ENCODE measurements around the gene NEDD9.

The NEDD9 gene

GRCh38 chr6:11277275-11278206 is 45.1 kb upstream of the NEDD9 start:
- peaks cover 34% of the 10 kb centered on the region for H3K4me1 Mint-ChIP-seq
- no peaks in the 10 kb centered on the region for H3K9me3 Mint-ChIP-seq
- TF ChIP-seq, protein P1, sequence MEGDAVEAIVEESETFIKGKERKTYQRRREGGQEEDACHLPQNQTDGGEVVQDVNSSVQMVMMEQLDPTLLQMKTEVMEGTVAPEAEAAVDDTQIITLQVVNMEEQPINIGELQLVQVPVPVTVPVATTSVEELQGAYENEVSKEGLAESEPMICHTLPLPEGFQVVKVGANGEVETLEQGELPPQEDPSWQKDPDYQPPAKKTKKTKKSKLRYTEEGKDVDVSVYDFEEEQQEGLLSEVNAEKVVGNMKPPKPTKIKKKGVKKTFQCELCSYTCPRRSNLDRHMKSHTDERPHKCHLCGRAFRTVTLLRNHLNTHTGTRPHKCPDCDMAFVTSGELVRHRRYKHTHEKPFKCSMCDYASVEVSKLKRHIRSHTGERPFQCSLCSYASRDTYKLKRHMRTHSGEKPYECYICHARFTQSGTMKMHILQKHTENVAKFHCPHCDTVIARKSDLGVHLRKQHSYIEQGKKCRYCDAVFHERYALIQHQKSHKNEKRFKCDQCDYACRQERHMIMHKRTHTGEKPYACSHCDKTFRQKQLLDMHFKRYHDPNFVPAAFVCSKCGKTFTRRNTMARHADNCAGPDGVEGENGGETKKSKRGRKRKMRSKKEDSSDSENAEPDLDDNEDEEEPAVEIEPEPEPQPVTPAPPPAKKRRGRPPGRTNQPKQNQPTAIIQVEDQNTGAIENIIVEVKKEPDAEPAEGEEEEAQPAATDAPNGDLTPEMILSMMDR (IDR thresholded peaks at IDR 0.05; ENCODE audit: unreplicated experiment in 3 of 3), result no peak
- H3K27ac Mint-ChIP-seq, result peak overlapping the region; percentile 76 to 90 (median 83)
- H3K36me3 Mint-ChIP-seq (ENCODE audit: low read depth), result no peaks in the 10 kb centered on the region
- H3K4me3 Mint-ChIP-seq, result peak overlapping the region in 1 of 3 experiments; percentile 21
- no peaks in the 10 kb centered on the region for H3K27me3 Mint-ChIP-seq (ENCODE audit: low read depth)

DNA sequence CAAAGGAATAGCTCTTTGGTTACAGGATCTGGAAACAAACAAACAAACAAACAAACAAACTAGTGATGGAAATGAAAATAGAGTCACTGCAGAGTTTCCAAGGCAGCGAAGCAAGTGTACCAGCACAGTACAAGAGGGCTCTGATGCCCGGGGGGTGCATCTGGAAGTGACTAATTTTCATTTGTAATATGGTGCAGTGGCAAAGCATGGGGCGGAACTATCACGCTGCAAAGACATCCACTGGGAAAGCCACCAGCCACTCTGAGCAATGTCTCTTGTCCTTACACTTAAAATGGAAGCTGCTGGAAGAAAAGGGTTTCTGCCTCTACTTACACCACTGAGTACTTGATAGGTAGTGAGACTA is 44.4 kb upstream of the NEDD9 start:
- Mint-ChIP-seq H3K4me1 (peaks cover 40% of the 10 kb centered on the region), H3K36me3 (ENCODE audit: low read depth) (no peaks in the 10 kb centered on the region), H3K4me3 (no peak overlapping the region), H3K9me3 (no peaks in the 10 kb centered on the region), H3K27ac (peak overlapping the region; percentile 76 to 90 (median 83)), H3K27me3 (ENCODE audit: low read depth) (no peaks in the 10 kb centered on the region)
- TF ChIP-seq, protein P1 (IDR thresholded peaks at IDR 0.05; ENCODE audit: unreplicated experiment in 3 of 3), result no peak

DNA sequence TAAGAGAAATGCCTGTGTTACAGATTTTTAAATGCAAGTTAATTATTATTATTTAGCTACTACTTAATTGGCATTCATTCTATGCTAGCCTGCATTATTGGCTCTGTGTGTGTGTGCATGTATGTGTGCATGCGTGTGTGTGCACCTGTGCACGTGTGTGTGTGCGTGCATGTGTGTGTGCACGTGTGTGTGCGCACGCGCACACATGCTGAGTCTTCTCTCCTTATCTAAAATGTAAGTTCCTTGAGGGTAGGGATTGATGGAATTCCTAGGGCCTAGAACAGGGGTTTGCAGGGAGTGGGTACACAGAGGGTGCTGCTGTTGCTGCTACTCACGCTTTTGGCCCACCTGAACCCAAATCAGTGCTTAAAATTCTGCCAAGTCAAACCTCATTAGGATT is 43.8 kb upstream of the NEDD9 start:
- Mint-ChIP-seq H3K4me3 (no peak overlapping the region), H3K4me1 (peaks cover 45% of the 10 kb centered on the region), H3K27ac (peak overlapping the region; percentile 83 to 90 (median 90)), H3K36me3 (ENCODE audit: low read depth) (no peaks in the 10 kb centered on the region), H3K9me3 (no peaks in the 10 kb centered on the region), H3K27me3 (ENCODE audit: low read depth) (no peaks in the 10 kb centered on the region)
- TF ChIP-seq, protein P1 (IDR thresholded peaks at IDR 0.05; ENCODE audit: unreplicated experiment in 3 of 3), result no peak

- Mint-ChIP-seq H3K36me3 (ENCODE audit: low read depth) (no peaks in the 10 kb centered on the region), H3K27ac (peak overlapping the region; percentile 80 to 90 (median 90)), H3K4me1 (peaks cover 48% of the 10 kb centered on the region), H3K4me3 (peak overlapping the region in 1 of 3 experiments; percentile 40), H3K9me3 (no peaks in the 10 kb centered on the region), H3K27me3 (ENCODE audit: low read depth) (no peaks in the 10 kb centered on the region)
- TF ChIP-seq, protein P1 (IDR thresholded peaks at IDR 0.05; ENCODE audit: unreplicated experiment in 3 of 3), result no peak
These were observed 43.1 kb upstream of the NEDD9 start for GRCh38 chr6:11275598-11275997.

GRCh38 chr6:11273406-11274065 is 41.1 kb upstream of the NEDD9 start:
- TF ChIP-seq, protein P1 (IDR thresholded peaks at IDR 0.05; ENCODE audit: unreplicated experiment in 3 of 3), result no peak
- H3K27me3 Mint-ChIP-seq (ENCODE audit: low read depth), result no peaks in the 10 kb centered on the region
- H3K4me1 Mint-ChIP-seq, result peaks cover 53% of the 10 kb centered on the region
- peak overlapping the region in 2 of 3 experiments; percentile 35 to 80 for H3K27ac Mint-ChIP-seq
- no peaks in the 10 kb centered on the region for H3K36me3 Mint-ChIP-seq (ENCODE audit: low read depth)
- no peaks in the 10 kb centered on the region for H3K9me3 Mint-ChIP-seq
- no peak overlapping the region for H3K4me3 Mint-ChIP-seq
